HG02973 (cell line): ENCODE measurements around the gene BLOC1S6.

Experiments used
- ATAC-seq: cut with Tn5 transposase; IDR thresholded peaks from one replicate; pipeline ENCODE4 v1.9.1; 2021; ENCODE audit warnings: moderate library complexity; ENCODE audit not compliant: unreplicated experiment

BLOC1S6 gene

DNA sequence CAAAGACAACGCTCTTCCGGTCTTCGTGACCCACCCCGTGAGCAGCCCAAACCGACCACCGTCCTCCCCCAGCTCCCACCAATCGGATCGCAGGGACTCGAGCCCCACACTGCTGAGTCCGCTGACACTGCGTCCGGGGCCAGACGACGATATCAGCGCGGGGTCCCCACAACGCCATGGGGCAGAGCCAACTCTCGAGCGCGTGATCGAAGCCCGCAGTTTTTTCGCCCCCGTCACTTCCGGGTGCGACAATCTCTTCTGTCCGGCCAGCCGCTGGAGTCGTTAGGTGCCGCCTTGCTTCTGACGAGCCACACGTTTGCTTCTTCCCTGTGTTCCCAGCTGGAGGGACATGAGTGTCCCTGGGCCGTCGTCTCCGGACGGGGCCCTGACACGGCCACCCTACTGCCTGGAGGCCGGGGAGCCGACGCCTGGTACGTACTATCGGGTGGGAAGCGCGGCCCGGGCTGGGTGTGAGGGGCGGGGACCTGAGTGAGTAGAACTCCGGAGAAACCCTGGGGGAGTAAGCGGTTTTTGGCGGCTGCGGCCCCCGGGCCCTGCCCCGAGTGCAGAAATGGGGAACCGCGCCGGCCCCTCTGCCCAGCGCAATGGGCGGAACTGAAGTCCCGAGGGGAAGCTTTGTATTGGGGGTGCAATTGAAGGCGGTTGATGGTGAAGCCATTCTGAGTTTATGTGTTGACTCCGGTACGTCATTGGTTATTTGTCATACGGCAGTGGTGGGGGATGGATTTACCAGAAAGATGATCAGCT is at the start of gene BLOC1S6:
Gene BLOC1S6, plus strand, starts transcription at position 285 of the 768 bp plus-strand sequence. Its CDS starts 65 bp downstream, at position 350.
- peak; percentile 79 for ATAC-seq

DNA sequence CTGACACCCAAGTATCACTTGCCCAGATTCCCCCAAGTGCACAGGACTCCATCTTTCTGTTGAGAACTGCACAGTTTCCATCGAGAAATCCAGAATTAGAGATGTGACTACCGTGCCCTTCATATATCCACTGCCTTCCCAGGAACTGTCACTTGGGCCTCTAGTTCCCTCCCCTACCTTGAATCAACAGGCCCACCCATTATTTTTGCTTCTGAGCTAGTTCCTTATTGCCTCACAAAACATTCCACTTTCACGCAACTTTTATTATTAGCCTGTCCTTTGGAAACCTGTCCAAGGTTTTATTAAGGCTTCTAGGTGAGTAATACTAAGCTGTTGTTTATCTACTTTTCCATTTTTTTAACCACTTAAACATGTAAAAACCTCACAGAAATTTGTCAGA is 47.5 kb upstream of the BLOC1S6 start:
- ATAC-seq: no peak

GRCh38 chr15:45540531-45540930 is 46.6 kb upstream of the BLOC1S6 start:
- no peak for ATAC-seq

GRCh38 chr15:45543051-45543450 is 44.1 kb upstream of the BLOC1S6 start:
- no peak for ATAC-seq

GRCh38 chr15:45544266-45545023 is 42.7 kb upstream of the BLOC1S6 start:
- ATAC-seq: no peak

GRCh38 chr15:45546789-45547188 is 40.4 kb upstream of the BLOC1S6 start:
- ATAC-seq: no peak

DNA sequence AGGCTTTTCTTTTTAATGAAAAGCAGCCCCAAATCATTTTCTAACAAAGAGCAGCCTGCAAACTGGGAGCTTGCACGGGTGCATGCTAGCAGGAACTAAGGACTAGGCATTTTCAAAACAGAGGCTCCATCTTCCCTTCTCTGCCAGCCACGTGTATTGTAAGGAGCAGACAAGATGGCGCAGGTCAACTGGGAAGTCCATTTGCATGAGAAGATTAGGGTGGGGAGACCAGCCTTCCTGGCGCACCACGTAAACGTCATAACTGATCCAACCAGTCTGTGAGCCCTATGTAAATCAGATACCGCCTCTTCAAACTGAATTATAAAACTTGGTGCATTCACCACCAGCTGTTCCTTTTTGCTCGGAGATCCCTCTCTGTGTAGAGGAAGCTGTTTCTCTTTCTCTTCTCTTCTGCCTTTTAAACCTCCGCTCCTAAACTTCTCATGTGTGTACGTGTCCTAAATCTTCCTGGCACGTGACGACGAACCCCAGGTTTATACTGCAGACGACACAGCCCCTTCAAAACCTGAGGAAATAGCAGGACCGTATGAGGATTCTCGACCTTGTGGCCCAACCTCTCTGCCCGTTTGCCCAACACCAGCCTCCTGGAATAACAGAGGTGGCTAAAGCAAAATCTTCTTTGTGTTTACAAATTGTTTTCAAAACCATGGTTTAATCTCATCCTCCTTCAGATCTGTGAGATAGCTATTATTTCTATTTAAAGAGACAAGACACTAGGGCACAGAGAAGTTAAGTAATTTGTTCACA is 38.2 kb upstream of the BLOC1S6 start:
- no peak for ATAC-seq

DNA sequence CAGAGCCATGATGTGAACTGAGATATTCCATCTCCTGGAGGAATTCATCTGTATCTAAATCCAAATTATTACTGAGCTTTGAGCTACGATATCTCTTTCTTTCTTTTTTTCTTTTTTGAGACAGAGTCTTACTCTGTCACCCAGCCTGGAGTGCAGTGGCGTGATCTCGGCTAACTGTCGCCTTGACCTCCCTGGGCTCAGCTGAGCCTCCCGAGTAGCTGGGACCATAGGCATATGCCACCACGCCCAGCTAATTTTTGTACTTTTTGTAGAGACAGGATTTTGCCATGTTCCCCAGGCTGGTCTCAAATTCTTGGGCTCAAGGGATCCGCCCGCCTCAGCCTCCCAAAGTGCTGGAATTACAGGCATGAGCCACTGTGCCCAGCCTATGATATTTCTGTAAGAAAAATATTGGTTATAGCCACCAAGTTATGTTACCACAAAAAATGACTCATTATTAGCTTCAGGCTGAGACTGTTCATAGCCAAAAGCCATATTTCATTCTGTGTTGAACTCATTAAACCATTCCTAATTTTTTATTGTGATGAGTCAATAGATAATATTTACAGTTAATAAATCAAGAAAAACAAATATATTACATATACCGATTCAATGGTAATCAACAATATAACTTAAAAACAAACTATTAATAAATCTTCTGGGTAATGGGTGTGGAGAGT is 37.5 kb upstream of the BLOC1S6 start:
- ATAC-seq: no peak

GRCh38 chr15:45550436-45550835 is 36.7 kb upstream of the BLOC1S6 start:
- ATAC-seq: no peak

DNA sequence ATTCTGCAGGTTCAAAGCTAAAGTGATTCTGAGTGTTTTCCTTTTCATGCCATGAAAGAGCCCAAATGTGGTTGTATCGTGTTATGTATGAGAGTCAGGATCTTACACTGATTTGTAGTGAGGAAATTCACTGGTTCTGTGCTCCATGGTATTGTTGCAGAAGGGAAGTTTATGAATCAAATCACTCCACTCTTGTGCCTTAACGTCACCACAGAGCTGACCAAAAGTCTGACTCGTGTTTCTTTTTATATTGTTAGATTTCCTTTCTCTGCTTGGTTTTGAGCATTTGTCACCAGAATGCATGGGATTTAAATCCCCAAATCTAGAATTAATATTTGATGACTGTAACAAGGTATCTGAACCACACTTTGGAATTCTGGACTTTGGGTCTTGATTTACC is 35.5 kb upstream of the BLOC1S6 start:
- ATAC-seq: no peak

DNA sequence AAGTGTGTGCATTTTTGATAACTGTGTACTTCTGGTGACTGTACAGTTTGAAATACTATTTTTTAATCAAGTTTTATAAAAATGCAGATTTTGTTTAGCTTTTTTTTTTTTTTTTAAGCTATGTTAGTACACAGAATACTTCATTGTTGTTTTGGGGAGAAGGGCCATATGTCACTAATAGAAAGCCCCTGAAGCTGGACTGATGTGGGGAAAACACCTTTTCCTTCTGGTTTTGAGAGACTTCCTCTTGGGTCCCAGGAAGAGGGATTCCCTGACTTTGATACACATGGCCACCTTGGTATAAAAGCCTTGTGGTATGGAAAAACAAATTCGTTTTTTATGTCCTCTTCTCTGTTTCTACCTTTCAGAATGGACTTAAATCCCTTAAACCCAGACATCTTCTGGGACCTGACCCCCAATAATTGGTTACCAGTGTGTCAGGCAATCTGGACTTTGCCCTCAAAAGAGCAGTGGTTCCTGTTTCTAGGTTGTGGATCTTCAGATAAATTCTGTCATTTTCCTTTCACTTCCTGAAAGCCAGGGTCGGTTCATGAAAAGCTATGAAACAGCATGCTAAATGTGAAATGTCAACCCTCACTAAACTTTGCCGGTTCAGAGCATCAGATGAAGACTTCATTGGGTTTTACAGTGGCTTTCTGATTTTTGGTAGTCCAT is 31.1 kb upstream of the BLOC1S6 start:
- no peak for ATAC-seq

GRCh38 chr15:45572617-45573016 is 14.6 kb upstream of the BLOC1S6 start:
- ATAC-seq: no peak

- ATAC-seq: no peak
Observed at GRCh38 chr15:45573961-45574629, 13.1 kb upstream of the BLOC1S6 start.

DNA sequence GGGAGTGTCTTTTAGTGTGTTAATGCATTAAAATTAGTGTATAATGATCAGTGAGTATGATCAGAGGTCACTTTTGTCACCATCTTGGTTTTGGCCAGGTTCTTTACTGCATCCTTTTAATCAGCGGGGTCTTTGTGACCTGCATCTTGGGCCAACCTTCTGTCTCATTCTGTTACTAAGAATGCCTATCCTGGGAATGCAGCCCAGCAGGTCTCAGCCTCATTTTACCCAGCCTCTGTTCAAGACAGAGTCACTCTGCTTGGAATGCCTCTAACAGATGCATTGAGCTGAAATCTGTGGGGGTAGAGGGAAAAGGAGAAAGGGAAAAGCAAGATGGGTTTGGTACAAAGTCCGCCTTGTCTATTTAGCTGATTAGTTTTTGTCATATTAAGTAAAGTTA is 5.3 kb upstream of the BLOC1S6 start:
- no peak for ATAC-seq

DNA sequence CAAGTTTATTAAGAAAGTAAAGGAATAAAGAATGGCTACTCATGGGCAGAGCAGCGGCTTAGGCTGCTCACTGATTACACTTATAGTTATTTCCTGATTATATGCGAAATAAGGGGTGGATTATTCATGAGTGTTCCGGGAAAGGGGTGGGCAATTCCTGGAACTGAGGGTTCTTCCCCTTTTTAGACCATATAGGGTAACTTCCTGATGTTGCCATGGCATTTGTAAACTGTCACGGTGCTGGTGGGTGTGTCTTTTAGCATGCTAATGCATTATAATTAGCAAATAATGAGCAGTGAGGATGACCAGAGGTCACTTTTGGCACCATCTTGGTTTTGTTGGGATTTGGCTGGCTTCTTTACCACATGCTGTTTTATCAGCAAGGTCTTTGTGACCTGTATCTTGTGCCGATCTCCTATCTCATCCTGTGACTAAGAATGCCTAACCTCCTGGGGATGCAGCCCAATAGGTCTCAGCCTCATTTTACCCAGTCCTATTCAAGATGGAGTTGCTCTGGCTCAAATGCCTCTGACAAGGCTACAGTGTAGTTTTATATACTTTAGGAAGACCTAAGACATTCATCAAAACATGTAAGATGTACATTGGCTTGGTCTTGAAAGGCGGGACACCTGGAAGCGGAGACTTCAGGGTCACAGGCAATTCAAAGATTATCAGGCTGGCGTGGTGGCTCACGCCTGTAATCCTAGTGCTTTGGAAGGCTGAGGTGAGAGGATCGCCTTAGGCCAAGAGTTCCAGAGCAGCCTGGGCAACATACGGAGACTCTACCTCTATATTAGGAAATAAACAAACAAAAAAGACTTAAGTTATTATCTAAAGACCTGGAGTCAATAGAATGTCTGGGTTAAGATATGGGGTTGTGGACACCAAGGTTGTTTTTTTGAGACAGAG is 3.2 kb upstream of the BLOC1S6 start:
- no peak for ATAC-seq

DNA sequence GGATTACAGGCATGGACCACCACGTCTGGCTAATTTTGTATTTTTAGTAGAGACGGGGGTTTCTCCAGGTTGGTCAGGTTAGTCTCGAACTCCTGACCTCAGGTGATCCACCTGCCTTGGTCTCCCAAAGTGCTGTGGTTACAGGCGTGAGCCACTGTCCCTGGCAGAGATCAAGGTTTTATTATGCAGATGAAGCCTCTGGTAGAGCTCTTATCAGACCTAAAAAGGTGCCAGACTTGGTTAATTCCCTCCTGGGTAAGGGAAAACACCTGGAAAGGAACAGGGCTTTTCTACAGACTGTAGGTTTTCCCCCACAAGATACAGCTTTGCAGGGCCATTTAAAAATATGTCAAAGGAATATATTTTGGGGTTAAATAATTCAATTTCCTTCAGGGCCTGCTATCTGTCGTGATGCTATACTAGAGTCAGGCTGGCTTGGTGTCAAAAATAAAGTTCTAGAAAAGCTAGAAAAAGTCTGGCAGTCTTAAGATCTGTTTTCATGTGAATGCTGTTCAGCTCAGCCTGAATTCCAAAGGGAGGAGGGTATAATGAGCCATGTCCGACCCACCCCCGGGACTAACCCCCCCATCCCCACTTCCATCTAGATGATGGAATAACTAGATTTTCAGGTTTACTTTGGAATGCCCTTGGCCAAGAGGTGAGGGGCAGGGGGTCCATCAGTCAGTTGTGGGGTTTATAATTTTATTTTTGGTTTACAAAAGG is 1.9 kb upstream of the BLOC1S6 start:
- no peak for ATAC-seq

DNA sequence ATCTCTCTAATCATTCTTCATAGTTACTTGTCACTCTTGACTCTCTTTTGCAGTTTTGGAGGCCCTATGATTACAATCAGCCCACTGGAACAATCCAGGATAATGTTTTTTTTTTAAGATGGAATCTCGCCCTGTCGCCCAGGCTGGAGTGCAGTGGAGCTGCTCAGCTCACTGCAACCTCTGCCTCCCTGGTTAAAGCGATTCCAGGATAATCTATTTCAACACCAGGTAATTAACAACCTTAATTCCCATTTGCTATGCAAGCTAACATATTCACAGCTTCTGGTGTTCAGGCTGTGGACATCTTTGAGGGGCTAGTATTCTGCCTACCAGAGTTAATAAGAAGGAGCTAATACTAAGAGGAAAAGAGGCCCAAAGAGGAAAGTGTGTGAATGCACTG is 1.1 kb upstream of the BLOC1S6 start:
- no peak for ATAC-seq

DNA sequence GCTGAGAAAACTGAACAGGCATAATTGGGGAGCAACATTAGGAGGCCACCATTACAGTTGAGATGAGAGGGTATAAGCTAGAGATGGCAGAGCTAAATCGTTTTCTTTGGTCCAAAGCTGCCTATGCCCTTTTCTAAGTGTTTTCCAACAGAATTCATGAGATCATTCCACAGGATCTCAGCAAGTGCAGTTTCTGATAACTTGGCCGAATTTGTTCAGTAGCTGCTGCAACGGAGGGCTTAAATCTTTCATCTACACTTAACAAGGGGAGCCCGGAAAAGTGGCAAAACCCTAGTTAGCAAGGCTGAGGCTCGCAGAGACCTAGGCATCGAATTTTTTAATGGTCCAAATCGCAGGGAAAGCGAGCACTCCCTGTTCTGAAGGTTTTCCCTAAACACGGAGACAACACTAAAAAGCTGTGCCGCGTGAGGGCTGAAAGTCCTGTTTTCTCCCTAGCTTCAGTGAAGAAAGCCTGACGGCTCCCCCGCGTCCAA is 531 bp upstream of the BLOC1S6 start:
- ATAC-seq: peak; percentile 1
